Suprapubic skin (tissue), 3 donors: ENCODE data around the gene THBS3.

Experiments used
- EP300 ChIP-seq: sonication (generic); formaldehyde crosslinking; IDR thresholded peaks from one replicate; pipeline ENCODE4 v1.6.1; 2017; ENCODE audit warnings: antibody characterized with exemption
- POLR2A ChIP-seq, 2 donors: fragments of 450-650 bp; IDR thresholded peaks; one replicate each; pipeline ENCODE4 v1.6.1; 2017; ENCODE audit warnings: antibody characterized with exemption in 2 of 2, mild to moderate bottlenecking in 2 of 2, moderate library complexity in 2 of 2
- TF ChIP-seq, protein P1 (sequence below), 2 donors: fragments of 200-600 bp in 1 of 2; fragments of 450-650 bp in 1 of 2; sonication (generic) in 1 of 2; IDR thresholded peaks; one replicate each; pipeline ENCODE4 v1.5.1; 2016 to 2019; ENCODE audit warnings: antibody characterized with exemption in 2 of 2, mild to moderate bottlenecking in 1 of 2, moderate library complexity in 1 of 2

DNA sequence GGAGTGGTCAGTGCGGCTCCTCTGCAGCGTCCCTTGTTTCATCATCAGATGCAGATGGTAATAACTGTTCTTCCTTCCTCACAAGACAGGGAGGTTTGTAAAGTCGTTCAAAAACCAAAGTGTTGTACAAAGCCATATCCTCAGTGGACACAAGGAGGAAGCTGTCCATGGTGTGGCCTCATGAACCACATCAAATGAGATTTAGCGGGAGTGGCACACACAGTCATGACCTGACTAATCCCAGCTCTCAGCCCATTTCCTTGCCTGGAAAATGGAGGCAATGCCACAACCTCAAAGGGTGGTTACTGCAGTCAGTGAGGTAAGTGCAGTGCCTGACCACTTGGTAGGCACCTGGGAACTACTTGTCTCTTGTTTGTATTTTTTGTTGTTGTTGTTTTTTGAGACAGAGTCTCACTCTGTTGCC is 34.2 kb upstream of the THBS3 start:
- TF ChIP-seq, protein P1, sequence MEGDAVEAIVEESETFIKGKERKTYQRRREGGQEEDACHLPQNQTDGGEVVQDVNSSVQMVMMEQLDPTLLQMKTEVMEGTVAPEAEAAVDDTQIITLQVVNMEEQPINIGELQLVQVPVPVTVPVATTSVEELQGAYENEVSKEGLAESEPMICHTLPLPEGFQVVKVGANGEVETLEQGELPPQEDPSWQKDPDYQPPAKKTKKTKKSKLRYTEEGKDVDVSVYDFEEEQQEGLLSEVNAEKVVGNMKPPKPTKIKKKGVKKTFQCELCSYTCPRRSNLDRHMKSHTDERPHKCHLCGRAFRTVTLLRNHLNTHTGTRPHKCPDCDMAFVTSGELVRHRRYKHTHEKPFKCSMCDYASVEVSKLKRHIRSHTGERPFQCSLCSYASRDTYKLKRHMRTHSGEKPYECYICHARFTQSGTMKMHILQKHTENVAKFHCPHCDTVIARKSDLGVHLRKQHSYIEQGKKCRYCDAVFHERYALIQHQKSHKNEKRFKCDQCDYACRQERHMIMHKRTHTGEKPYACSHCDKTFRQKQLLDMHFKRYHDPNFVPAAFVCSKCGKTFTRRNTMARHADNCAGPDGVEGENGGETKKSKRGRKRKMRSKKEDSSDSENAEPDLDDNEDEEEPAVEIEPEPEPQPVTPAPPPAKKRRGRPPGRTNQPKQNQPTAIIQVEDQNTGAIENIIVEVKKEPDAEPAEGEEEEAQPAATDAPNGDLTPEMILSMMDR (IDR thresholded peaks at IDR 0.05): no peak
- TF ChIP-seq POLR2A (IDR thresholded peaks at IDR 0.05) (no peak), EP300 (no peak)
